ENCODE results near the gene NHSL2.

GRCh38 chrX:72030431-72030830, 119.8 kb downstream of the NHSL2 start:
- TF ChIP-seq POLR2AphosphoS5 (IDR thresholded peaks at IDR 0.05) = no peak
- no peak for TF ChIP-seq CTCF (IDR thresholded peaks at IDR 0.05)
- TF ChIP-seq POLR2A (IDR thresholded peaks at IDR 0.05) = no peak
